ENCODE data around the gene SMIM20. TPM values are rescaled to one million over a fixed set of nuclear protein-coding genes. Genes with fewer than 3 reads are reported as not detected.

SMIM20 gene
- total and polyA plus RNA-seq, 2 experiments from 2014 or later: 35.6 to 53.0 TPM

GRCh38 chr4:25884031-25884782 is 29.8 kb upstream of the SMIM20 start:
- TF ChIP-seq EZH2phosphoT487 (IDR thresholded peaks at IDR 0.05; ENCODE audit: insufficient read depth, low read depth) (no peak), EZH2 (IDR thresholded peaks at IDR 0.05; ENCODE audit: insufficient read depth, poor library complexity, severe bottlenecking) (no peak)
- Histone ChIP-seq H3K36me3 (ENCODE audit: low read depth) (no peaks in the 10 kb centered on the region), H3K4me3 (no peak overlapping the region), H3K27ac (peak overlapping the region; percentile 40), H3K9me3 (ENCODE audit: low read depth) (no peaks in the 10 kb centered on the region), H2AFZ (0 out of 2 replicates have a peak overlapping the region, but pooled peaks have one; percentile 14), H3K4me2 (ENCODE audit: unreplicated experiment) (peak overlapping the region; percentile 51), H3K27me3 (replicated peaks; ENCODE audit: insufficient read depth) (no peaks in the 10 kb centered on the region), H3K79me2 (ENCODE audit: insufficient read depth) (no peaks in the 10 kb centered on the region), H3F3A (ENCODE audit: insufficient read depth) (peaks cover 23% of the 10 kb centered on the region), H3K9ac (no peak overlapping the region; the same call in 1 of the 2 replicates), H3K9me2 (ENCODE audit: insufficient read depth) (no peaks in the 10 kb centered on the region), H4K20me1 (ENCODE audit: insufficient read depth) (no peaks in the 10 kb centered on the region), H3K4me1 (ENCODE audit: insufficient read depth) (peaks cover 31% of the 10 kb centered on the region)
- in situ Hi-C loops (cut with MboI): no loop called here
- DNase-seq: peak; percentile 83
- 1 to 2% methylated on average over 5 of the region's 5 CpGs for WGBS, 2 experiments (ENCODE audit: low coverage in 1 of 2, low lambda C conversion rate in 2 of 2, missing lambda C conversion rate in 2 of 2)

DNA sequence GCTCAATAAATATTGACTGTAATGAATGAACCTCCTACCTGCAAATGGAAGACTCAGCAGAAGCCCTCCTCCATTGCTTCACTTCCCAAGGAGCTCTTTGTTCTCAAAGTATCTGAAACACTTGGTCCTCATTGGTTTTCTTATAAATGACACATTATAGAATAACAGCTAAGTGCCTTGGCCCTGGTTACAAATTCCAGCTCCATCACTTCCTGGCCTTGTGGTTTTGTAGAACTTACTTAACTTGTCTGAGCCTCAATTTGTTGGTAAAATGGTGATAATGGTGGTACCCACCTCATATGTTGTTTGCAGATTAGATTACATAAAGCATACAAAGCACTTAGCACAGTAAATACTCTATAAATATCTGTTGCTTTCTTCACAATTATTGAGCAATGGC is 25.2 kb upstream of the SMIM20 start:
- Histone ChIP-seq H3F3A (ENCODE audit: insufficient read depth) (peaks cover 15% of the 10 kb centered on the region), H2AFZ (no peak overlapping the region), H3K9me2 (ENCODE audit: insufficient read depth) (no peaks in the 10 kb centered on the region), H3K36me3 (ENCODE audit: low read depth) (no peaks in the 10 kb centered on the region), H3K9me3 (ENCODE audit: low read depth) (no peaks in the 10 kb centered on the region), H3K4me2 (ENCODE audit: unreplicated experiment) (no peak overlapping the region), H3K4me1 (ENCODE audit: insufficient read depth) (peaks cover 22% of the 10 kb centered on the region), H4K20me1 (ENCODE audit: insufficient read depth) (no peaks in the 10 kb centered on the region), H3K27ac (no peak overlapping the region), H3K4me3 (no peak overlapping the region), H3K9ac (no peak overlapping the region), H3K79me2 (ENCODE audit: insufficient read depth) (no peaks in the 10 kb centered on the region), H3K27me3 (replicated peaks; ENCODE audit: insufficient read depth) (no peaks in the 10 kb centered on the region)
- in situ Hi-C loops (cut with MboI): no loop called here
- TF ChIP-seq EZH2phosphoT487 (IDR thresholded peaks at IDR 0.05; ENCODE audit: insufficient read depth, low read depth) (no peak), EZH2 (IDR thresholded peaks at IDR 0.05; ENCODE audit: insufficient read depth, poor library complexity, severe bottlenecking) (no peak)
- DNase-seq: peak; percentile 53

- Histone ChIP-seq H3K4me1 (ENCODE audit: insufficient read depth) (peaks cover 11% of the 10 kb centered on the region), H3K27ac (no peak overlapping the region), H3K9ac (no peak overlapping the region)
These were observed 24.2 kb upstream of the SMIM20 start for GRCh38 chr4:25889589-25890503.

GRCh38 chr4:25890571-25891485 is 23.2 kb upstream of the SMIM20 start:
- H3K79me2 ChIP-seq (ENCODE audit: insufficient read depth): no peaks in the 10 kb centered on the region
- H3K27ac ChIP-seq: no peak overlapping the region
- no peak overlapping the region for H3K4me3 ChIP-seq
- H3K36me3 ChIP-seq (ENCODE audit: low read depth): no peaks in the 10 kb centered on the region
- peaks cover 7% of the 10 kb centered on the region for H3K4me1 ChIP-seq (ENCODE audit: insufficient read depth)
- H3K9me3 ChIP-seq (ENCODE audit: low read depth): no peaks in the 10 kb centered on the region
- no peaks in the 10 kb centered on the region for H3K27me3 ChIP-seq (replicated peaks; ENCODE audit: insufficient read depth)
- H3F3A ChIP-seq (ENCODE audit: insufficient read depth): no peaks in the 10 kb centered on the region
- 78 to 83% methylated on average over 10 to 11 of the region's 11 CpGs for WGBS, 2 experiments (ENCODE audit: low coverage in 1 of 2, low lambda C conversion rate in 2 of 2, missing lambda C conversion rate in 2 of 2)
- H3K9ac ChIP-seq: no peak overlapping the region
- no peak for DNase-seq
- H3K4me2 ChIP-seq (ENCODE audit: unreplicated experiment): no peak overlapping the region
- no peaks in the 10 kb centered on the region for H3K9me2 ChIP-seq (ENCODE audit: insufficient read depth)
- H2AFZ ChIP-seq: no peak overlapping the region
- in situ Hi-C loops (cut with MboI): no loop called here
- no peak for TF ChIP-seq EZH2 (IDR thresholded peaks at IDR 0.05; ENCODE audit: insufficient read depth, poor library complexity, severe bottlenecking)
- TF ChIP-seq EZH2phosphoT487 (IDR thresholded peaks at IDR 0.05; ENCODE audit: insufficient read depth, low read depth): no peak
- no peaks in the 10 kb centered on the region for H4K20me1 ChIP-seq (ENCODE audit: insufficient read depth)

More at GRCh38 chr4:25889589-25890503, 24.2 kb upstream of the SMIM20 start:
- no peaks in the 10 kb centered on the region for H3K9me3 ChIP-seq (ENCODE audit: low read depth)
- H3K36me3 ChIP-seq (ENCODE audit: low read depth): no peaks in the 10 kb centered on the region
- no peaks in the 10 kb centered on the region for H3K9me2 ChIP-seq (ENCODE audit: insufficient read depth)
- no peak overlapping the region for H3K4me3 ChIP-seq
- TF ChIP-seq EZH2 (IDR thresholded peaks at IDR 0.05; ENCODE audit: insufficient read depth, poor library complexity, severe bottlenecking): no peak
- no peak for TF ChIP-seq EZH2phosphoT487 (IDR thresholded peaks at IDR 0.05; ENCODE audit: insufficient read depth, low read depth)
- H3K4me2 ChIP-seq (ENCODE audit: unreplicated experiment): no peak overlapping the region
- no peaks in the 10 kb centered on the region for H3K79me2 ChIP-seq (ENCODE audit: insufficient read depth)
- H4K20me1 ChIP-seq (ENCODE audit: insufficient read depth): no peaks in the 10 kb centered on the region
- H3K27me3 ChIP-seq (replicated peaks; ENCODE audit: insufficient read depth): no peaks in the 10 kb centered on the region
- peaks cover 5% of the 10 kb centered on the region for H3F3A ChIP-seq (ENCODE audit: insufficient read depth)
- no peak overlapping the region for H2AFZ ChIP-seq
- no peak for DNase-seq
- 95 to 98% methylated on average over 13 to 14 of the region's 14 CpGs for WGBS, 2 experiments (ENCODE audit: low coverage in 1 of 2, low lambda C conversion rate in 2 of 2, missing lambda C conversion rate in 2 of 2)
- in situ Hi-C loops (cut with MboI): no loop called here
